T1000 (cell line): ENCODE measurements around the gene CFAP65.

ENCODE experiments used
- DNase-seq: peaks from one replicate; lab custom pipeline; 2025; ENCODE audit warnings: mixed read lengths; lab: John Stamatoyannopoulos, UW

The CFAP65 gene

GRCh38 chr2:219041252-219041651 lies at the start of gene CFAP65:
Gene CFAP65 (minus strand): TSS chr2:219041516. CDS start chr2:219039048, 2,468 bp downstream.
- DNase-seq, result no peak

- DNase-seq, result no peak
Observed at GRCh38 chr2:219090436-219091299, 49.4 kb upstream of the CFAP65 start.

- DNase-seq, result no peak
Observed at GRCh38 chr2:219089330-219089729, 48.0 kb upstream of the CFAP65 start.

- DNase-seq, result no peak
Observed at GRCh38 chr2:219087848-219088247, 46.5 kb upstream of the CFAP65 start.

GRCh38 chr2:219087361-219087760 lies 46.0 kb upstream of the CFAP65 start:
- DNase-seq, result no peak

- DNase-seq, result no peak
Observed at GRCh38 chr2:219086196-219086595, 44.9 kb upstream of the CFAP65 start.

GRCh38 chr2:219084791-219085190 lies 43.5 kb upstream of the CFAP65 start:
- no peak for DNase-seq

- DNase-seq, result no peak
Observed at GRCh38 chr2:219082332-219082958, 41.1 kb upstream of the CFAP65 start.

GRCh38 chr2:219081701-219082331 lies 40.5 kb upstream of the CFAP65 start:
- no peak for DNase-seq

GRCh38 chr2:219081096-219081495 lies 39.8 kb upstream of the CFAP65 start:
- no peak for DNase-seq

- no peak for DNase-seq
Observed at GRCh38 chr2:219079417-219079816, 38.1 kb upstream of the CFAP65 start.

- DNase-seq, result no peak
Observed at GRCh38 chr2:219078951-219079350, 37.6 kb upstream of the CFAP65 start.

GRCh38 chr2:219078126-219078525 lies 36.8 kb upstream of the CFAP65 start:
- DNase-seq, result no peak

GRCh38 chr2:219076253-219076652 lies 34.9 kb upstream of the CFAP65 start:
- no peak for DNase-seq

- no peak for DNase-seq
Observed at GRCh38 chr2:219073413-219074129, 32.3 kb upstream of the CFAP65 start.

GRCh38 chr2:219072741-219073250 lies 31.5 kb upstream of the CFAP65 start:
- no peak for DNase-seq

- no peak for DNase-seq
Observed at GRCh38 chr2:219071131-219071816, 30.0 kb upstream of the CFAP65 start.

GRCh38 chr2:219065484-219065883 lies 24.2 kb upstream of the CFAP65 start:
- no peak for DNase-seq

- DNase-seq, result no peak
Observed at GRCh38 chr2:219062081-219062480, 20.8 kb upstream of the CFAP65 start.

GRCh38 chr2:219060821-219061791 lies 19.8 kb upstream of the CFAP65 start, which contains the start of gene IHH:
Gene IHH (minus strand): TSS chr2:219060921. CDS start chr2:219060467, 454 bp downstream.
- DNase-seq, result no peak
